GM12874 (cell line): Measurements from ENCODE around the gene TTLL4.

Experiments
- TF ChIP-seq, protein P1 (sequence below): IDR thresholded peaks from 2 replicates; pipeline ENCODE4 v1.5.1; 2011; ENCODE audit warnings: low read depth, mild to moderate bottlenecking, control low read depth, low read length, moderate library complexity; ENCODE audit not compliant: insufficient read depth

TTLL4 gene, protein sequence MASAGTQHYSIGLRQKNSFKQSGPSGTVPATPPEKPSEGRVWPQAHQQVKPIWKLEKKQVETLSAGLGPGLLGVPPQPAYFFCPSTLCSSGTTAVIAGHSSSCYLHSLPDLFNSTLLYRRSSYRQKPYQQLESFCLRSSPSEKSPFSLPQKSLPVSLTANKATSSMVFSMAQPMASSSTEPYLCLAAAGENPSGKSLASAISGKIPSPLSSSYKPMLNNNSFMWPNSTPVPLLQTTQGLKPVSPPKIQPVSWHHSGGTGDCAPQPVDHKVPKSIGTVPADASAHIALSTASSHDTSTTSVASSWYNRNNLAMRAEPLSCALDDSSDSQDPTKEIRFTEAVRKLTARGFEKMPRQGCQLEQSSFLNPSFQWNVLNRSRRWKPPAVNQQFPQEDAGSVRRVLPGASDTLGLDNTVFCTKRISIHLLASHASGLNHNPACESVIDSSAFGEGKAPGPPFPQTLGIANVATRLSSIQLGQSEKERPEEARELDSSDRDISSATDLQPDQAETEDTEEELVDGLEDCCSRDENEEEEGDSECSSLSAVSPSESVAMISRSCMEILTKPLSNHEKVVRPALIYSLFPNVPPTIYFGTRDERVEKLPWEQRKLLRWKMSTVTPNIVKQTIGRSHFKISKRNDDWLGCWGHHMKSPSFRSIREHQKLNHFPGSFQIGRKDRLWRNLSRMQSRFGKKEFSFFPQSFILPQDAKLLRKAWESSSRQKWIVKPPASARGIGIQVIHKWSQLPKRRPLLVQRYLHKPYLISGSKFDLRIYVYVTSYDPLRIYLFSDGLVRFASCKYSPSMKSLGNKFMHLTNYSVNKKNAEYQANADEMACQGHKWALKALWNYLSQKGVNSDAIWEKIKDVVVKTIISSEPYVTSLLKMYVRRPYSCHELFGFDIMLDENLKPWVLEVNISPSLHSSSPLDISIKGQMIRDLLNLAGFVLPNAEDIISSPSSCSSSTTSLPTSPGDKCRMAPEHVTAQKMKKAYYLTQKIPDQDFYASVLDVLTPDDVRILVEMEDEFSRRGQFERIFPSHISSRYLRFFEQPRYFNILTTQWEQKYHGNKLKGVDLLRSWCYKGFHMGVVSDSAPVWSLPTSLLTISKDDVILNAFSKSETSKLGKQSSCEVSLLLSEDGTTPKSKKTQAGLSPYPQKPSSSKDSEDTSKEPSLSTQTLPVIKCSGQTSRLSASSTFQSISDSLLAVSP

DNA sequence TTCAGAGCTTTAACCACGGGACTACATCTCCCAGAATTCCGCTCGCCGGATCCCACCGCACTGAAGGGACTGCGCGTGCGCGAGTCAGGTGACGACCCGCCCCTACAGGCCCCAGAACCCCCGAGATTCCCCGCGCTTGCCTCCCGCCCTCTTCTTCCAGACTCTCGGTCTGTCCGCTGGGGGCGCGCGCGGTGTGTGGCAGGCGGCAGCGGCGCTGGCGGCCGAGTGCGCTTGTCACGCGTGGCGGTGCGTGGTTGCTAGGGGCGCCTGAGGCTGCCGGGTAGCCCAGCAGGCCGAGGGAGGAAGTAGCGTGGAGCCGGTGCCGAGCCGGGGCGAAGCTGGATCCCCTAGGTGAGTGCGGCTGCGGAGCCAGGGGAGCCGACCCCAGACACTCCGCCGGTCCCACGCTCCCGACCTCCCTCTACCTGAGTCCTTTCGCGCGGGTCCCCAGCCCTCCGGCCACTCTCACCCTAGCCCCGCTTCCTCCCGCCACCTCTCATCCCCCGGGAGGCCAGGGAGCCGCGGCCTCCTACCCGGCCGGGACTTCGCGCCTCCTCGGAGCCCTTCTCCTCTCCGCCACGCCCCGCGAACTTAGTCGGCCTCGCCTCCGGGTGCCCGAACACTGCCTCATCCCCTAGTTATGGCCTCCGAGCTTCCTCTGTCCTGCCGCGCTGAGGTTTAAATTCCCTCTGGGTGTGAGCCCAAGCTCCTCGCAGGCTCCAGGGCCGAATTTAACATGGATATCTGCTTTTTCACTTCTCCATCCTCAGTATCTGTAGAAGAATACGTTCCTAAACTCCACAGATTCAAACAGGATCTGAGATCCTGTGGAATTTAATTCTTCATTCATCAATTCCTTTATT is at the start of gene TTLL4:
TSS of gene TTLL4 (plus strand) at position 149 of the 863 bp plus-strand sequence. CDS start 26,842 bp downstream, outside the sequence.
- TF ChIP-seq, protein P1, sequence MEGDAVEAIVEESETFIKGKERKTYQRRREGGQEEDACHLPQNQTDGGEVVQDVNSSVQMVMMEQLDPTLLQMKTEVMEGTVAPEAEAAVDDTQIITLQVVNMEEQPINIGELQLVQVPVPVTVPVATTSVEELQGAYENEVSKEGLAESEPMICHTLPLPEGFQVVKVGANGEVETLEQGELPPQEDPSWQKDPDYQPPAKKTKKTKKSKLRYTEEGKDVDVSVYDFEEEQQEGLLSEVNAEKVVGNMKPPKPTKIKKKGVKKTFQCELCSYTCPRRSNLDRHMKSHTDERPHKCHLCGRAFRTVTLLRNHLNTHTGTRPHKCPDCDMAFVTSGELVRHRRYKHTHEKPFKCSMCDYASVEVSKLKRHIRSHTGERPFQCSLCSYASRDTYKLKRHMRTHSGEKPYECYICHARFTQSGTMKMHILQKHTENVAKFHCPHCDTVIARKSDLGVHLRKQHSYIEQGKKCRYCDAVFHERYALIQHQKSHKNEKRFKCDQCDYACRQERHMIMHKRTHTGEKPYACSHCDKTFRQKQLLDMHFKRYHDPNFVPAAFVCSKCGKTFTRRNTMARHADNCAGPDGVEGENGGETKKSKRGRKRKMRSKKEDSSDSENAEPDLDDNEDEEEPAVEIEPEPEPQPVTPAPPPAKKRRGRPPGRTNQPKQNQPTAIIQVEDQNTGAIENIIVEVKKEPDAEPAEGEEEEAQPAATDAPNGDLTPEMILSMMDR, result peak; percentile 92

DNA sequence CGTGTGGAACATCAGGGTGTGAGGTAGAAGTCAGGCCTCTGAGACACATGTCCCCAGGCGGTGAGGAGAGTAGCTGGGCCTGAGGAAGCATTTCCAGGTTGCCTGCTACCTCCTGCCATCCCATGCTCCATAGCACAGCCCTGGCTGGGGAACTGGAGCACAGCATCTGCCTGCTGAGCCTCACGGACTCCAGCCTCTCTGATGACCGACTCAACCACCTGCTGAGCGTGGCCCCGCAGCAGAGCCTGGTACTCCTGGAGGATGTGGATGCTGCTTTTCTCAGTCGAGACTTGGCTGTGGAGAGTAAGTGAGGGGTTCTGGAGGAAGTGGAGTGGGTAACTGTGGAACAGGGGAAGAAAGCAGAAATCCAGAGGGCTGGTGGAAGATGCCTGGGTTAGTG is 48.3 kb upstream of the TTLL4 start:
- TF ChIP-seq, protein P1, result no peak

DNA sequence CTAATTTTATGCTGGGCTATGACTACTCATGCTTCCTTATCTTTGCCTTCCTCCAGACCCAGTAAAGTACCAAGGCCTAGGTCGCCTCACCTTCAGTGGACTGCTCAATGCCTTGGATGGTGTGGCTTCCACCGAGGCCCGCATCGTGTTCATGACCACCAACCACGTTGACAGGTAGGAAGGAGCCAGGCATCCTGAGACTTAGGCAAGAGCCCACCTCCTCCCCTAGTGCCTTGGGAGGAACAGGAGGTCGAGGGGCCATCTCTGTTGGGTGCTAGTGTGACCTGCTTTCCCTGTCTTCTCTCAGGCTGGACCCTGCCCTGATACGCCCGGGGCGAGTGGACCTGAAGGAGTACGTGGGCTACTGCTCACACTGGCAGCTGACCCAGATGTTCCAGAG is 47.8 kb upstream of the TTLL4 start:
- TF ChIP-seq, protein P1, result no peak

DNA sequence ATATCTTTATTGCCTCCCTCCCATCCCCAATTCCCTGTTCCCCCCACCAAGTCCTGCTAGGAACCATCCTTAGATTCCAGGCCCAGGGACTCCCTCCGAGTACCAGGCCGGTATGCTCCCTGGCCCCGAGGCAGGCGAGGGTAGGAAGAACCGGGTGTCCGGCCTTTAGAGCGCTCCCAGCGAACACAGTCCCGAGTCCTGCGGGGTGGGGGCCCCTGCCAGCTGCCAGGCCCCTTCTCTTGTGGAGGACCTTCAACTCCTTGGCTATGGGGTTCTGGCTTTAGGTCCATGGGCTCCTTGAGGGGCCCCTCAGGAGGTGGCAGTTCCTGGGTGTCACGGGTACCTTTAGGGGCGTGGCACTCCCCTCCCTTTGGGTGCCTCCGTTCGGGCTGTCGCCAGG is 46.7 kb upstream of the TTLL4 start:
- TF ChIP-seq, protein P1, result no peak

DNA sequence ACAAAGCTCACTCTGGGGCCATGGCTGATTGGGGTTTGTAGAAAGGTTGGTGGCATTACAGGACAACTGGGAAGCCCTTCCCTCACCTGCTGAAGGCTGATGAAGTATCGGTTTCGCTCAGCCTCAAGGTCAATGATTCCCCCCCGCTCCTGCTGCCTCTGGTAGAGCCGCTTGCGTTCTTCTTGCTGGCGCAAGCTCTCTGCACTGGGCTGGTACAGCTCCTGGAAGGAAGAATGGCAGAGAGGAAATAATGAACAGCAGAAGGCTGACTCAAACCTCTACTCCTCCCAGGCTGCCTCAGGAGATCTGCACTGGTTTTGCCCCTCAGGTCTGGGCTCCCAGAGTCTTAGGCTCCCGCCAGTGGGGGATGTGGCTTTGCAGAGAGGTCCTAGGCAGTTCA is 46.0 kb upstream of the TTLL4 start:
- TF ChIP-seq, protein P1, result no peak

DNA sequence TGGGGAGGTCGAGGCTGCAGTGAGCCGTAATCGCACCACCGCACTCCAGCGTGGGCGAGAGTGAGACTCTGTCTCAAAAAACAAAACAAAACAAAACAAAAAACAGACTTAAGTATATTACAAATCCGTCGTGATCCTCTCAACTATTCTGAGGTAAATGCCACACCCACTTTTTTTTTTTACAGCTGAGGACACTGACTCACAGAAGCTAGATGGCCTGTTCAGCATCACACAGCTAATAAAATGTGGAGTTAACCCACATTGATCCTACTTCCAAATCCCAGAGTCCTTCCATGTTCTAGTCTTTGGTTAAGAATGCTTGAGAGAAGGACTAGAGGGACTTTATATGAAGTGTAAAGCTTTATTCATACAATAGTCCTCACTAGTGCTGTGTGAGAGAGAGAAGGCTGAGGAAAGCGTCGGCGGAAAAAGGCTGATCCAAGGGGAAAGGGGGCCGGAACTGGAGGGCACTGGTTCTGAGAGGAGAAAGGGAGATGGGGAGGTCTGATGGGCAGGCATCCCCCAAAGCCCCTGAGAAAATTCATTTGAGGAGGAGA is 39.5 kb upstream of the TTLL4 start:
- TF ChIP-seq, protein P1, result no peak
